ENCODE results near the gene AP3D1. TPM values are rescaled to one million over a fixed set of nuclear protein-coding genes. Genes with fewer than 3 reads are reported as not detected.

The AP3D1 gene
- total RNA-seq, 1 experiment from 2014 or later: 103 TPM

- ChIA-PET POLR2A (ENCODE audit: unreplicated experiment) (no interaction called here), CTCF (no interaction called here)
- H3K9me2 ChIP-seq (replicated peaks; ENCODE audit: low read length): no peaks in the 10 kb centered on the region
- H3K9ac ChIP-seq (ENCODE audit: low read length): no peak overlapping the region
- no TSS peak for BruUV-seq (replicated peaks)
- H3K27ac ChIP-seq (ENCODE audit: low read length): no peak overlapping the region
- ATAC-seq (no peak), DNase-seq (no peak)
- H3K36me3 ChIP-seq (ENCODE audit: low read depth, low read length): no peaks in the 10 kb centered on the region
- H3K4me1 ChIP-seq (ENCODE audit: insufficient read depth, low read length): no peaks in the 10 kb centered on the region
- H3K27me3 ChIP-seq (ENCODE audit: low read length): no peaks in the 10 kb centered on the region
- TF ChIP-seq EZH2phosphoT487 (IDR thresholded peaks at IDR 0.05; ENCODE audit: borderline replicate concordance, low read length) (no peak), CTCF (conservative IDR thresholded peaks at IDR 0.05; ENCODE audit: low read depth, low read length) (no peak), EZH2 (IDR thresholded peaks at IDR 0.05; ENCODE audit: low read length, unreplicated experiment) (no peak)
- H3K79me2 ChIP-seq (ENCODE audit: low read length): peaks cover 82% of the 10 kb centered on the region
- no peaks in the 10 kb centered on the region for H4K20me1 ChIP-seq (ENCODE audit: low read length)
- no peaks in the 10 kb centered on the region for H3K9me3 ChIP-seq (ENCODE audit: low read length)
- H3F3A ChIP-seq (ENCODE audit: low read length, unreplicated experiment): no peaks in the 10 kb centered on the region
- no peak overlapping the region for H3K4me3 ChIP-seq (ENCODE audit: low read length)
- no peak overlapping the region for H2AFZ ChIP-seq (ENCODE audit: low read length)
- H3K4me2 ChIP-seq (ENCODE audit: low read length): no peak overlapping the region
- intact Hi-C loops (cut with micrococcal nuclease): no loop called here
Observed at GRCh38 chr19:2142173-2142829, 9.1 kb downstream of the AP3D1 start.

GRCh38 chr19:2140138-2140569, 11.2 kb downstream of the AP3D1 start:
- Histone ChIP-seq H3F3A (ENCODE audit: low read length, unreplicated experiment) (no peaks in the 10 kb centered on the region), H3K9ac (ENCODE audit: low read length) (no peak overlapping the region), H4K20me1 (ENCODE audit: low read length) (no peaks in the 10 kb centered on the region), H3K36me3 (ENCODE audit: low read depth, low read length) (no peaks in the 10 kb centered on the region), H3K79me2 (ENCODE audit: low read length) (peaks cover 61% of the 10 kb centered on the region), H3K9me3 (ENCODE audit: low read length) (no peaks in the 10 kb centered on the region), H3K4me3 (ENCODE audit: low read length) (no peak overlapping the region), H3K9me2 (replicated peaks; ENCODE audit: low read length) (no peaks in the 10 kb centered on the region), H2AFZ (ENCODE audit: low read length) (no peak overlapping the region), H3K4me1 (ENCODE audit: insufficient read depth, low read length) (no peaks in the 10 kb centered on the region), H3K27me3 (ENCODE audit: low read length) (no peaks in the 10 kb centered on the region), H3K27ac (ENCODE audit: low read length) (no peak overlapping the region), H3K4me2 (ENCODE audit: low read length) (no peak overlapping the region)
- BruUV-seq (replicated peaks): no TSS peak
- POLR2A ChIA-PET (ENCODE audit: unreplicated experiment): no interaction called here
- DNase-seq (no peak), ATAC-seq (no peak)
- TF ChIP-seq EZH2phosphoT487 (IDR thresholded peaks at IDR 0.05; ENCODE audit: borderline replicate concordance, low read length) (no peak), EZH2 (IDR thresholded peaks at IDR 0.05; ENCODE audit: low read length, unreplicated experiment) (no peak), CTCF (conservative IDR thresholded peaks at IDR 0.05; ENCODE audit: low read depth, low read length) (no peak)
- CTCF ChIA-PET: no interaction called here
- intact Hi-C loops (cut with micrococcal nuclease): no loop called here

- Histone ChIP-seq H3F3A (ENCODE audit: low read length, unreplicated experiment) (no peaks in the 10 kb centered on the region), H3K9me2 (replicated peaks; ENCODE audit: low read length) (no peaks in the 10 kb centered on the region), H3K27ac (ENCODE audit: low read length) (no peak overlapping the region), H3K27me3 (ENCODE audit: low read length) (no peaks in the 10 kb centered on the region), H3K36me3 (ENCODE audit: low read depth, low read length) (no peaks in the 10 kb centered on the region), H3K79me2 (ENCODE audit: low read length) (peaks cover 55% of the 10 kb centered on the region), H2AFZ (ENCODE audit: low read length) (no peak overlapping the region), H3K4me1 (ENCODE audit: insufficient read depth, low read length) (no peaks in the 10 kb centered on the region), H3K9me3 (ENCODE audit: low read length) (no peaks in the 10 kb centered on the region), H4K20me1 (ENCODE audit: low read length) (no peaks in the 10 kb centered on the region), H3K4me2 (ENCODE audit: low read length) (no peak overlapping the region), H3K9ac (ENCODE audit: low read length) (no peak overlapping the region), H3K4me3 (ENCODE audit: low read length) (no peak overlapping the region)
- ATAC-seq (no peak), DNase-seq (no peak)
- intact Hi-C loops (cut with micrococcal nuclease): no loop called here
- TF ChIP-seq EZH2phosphoT487 (IDR thresholded peaks at IDR 0.05; ENCODE audit: borderline replicate concordance, low read length) (no peak), CTCF (conservative IDR thresholded peaks at IDR 0.05; ENCODE audit: low read depth, low read length) (no peak), EZH2 (IDR thresholded peaks at IDR 0.05; ENCODE audit: low read length, unreplicated experiment) (no peak)
- ChIA-PET CTCF (no interaction called here), POLR2A (ENCODE audit: unreplicated experiment) (no interaction called here)
- no TSS peak for BruUV-seq (replicated peaks)
Observed at GRCh38 chr19:2139385-2140137, 11.8 kb downstream of the AP3D1 start.

Measured in PC-3 (cell line).